GM12878 (cell line): ENCODE data around the gene COL9A2. TPM values are rescaled to one million over a fixed set of nuclear protein-coding genes. Genes with fewer than 3 reads are reported as not detected.

Experiments used
- ATF2 ChIP-seq: IDR thresholded peaks from 2 replicates; pipeline ENCODE4 v1.6.1; 2012; ENCODE audit warnings: low read length, inconsistent platforms
- CUX1 ChIP-seq: IDR thresholded peaks from 2 replicates; pipeline ENCODE4 v1.6.1; 2012; ENCODE audit warnings: improper control_type of control experiment, low read depth, low read length; ENCODE audit not compliant: insufficient replicate concordance
- EZH2 ChIP-seq: IDR thresholded peaks from 2 replicates; pipeline ENCODE4 v1.6.1; 2012; ENCODE audit warnings: low read depth, mild to moderate bottlenecking, control low read depth, inconsistent platforms, low read length, borderline replicate concordance; ENCODE audit not compliant: control insufficient read depth
- JUNB ChIP-seq: IDR thresholded peaks from 2 replicates; pipeline ENCODE4 v1.6.1; 2016; ENCODE audit warnings: antibody characterized with exemption, mild to moderate bottlenecking
- NFIC ChIP-seq: IDR thresholded peaks from 2 replicates; pipeline ENCODE4 v1.6.1; 2012; ENCODE audit warnings: low read depth, mild to moderate bottlenecking, inconsistent platforms, low read length, moderate library complexity
- PML ChIP-seq: IDR thresholded peaks from 2 replicates; pipeline ENCODE4 v1.6.1; 2012; ENCODE audit warnings: low read length, inconsistent platforms
- RCOR1 ChIP-seq: conservative IDR thresholded peaks from 2 replicates; pipeline ENCODE4 v1.6.1; 2012; ENCODE audit warnings: low read depth, low read length, improper control_type of control experiment
- SIN3A ChIP-seq: IDR thresholded peaks from 2 replicates; pipeline ENCODE4 v1.6.1; 2012; ENCODE audit warnings: low read depth, low read length, improper control_type of control experiment
- STAT3 ChIP-seq: IDR thresholded peaks from 2 replicates; pipeline ENCODE4 v1.6.1; 2011; ENCODE audit warnings: low read depth, low read length, improper control_type of control experiment
- SUZ12 ChIP-seq: fragments of 200-600 bp; sonication (generic); IDR thresholded peaks from one replicate; pipeline ENCODE4 v1.6.1; 2018; ENCODE audit warnings: antibody characterized with exemption, mild to moderate bottlenecking; ENCODE audit not compliant: unreplicated experiment
- USF1 ChIP-seq: IDR thresholded peaks from 2 replicates; pipeline ENCODE4 v1.6.1; 2011; ENCODE audit warnings: borderline replicate concordance, low read depth, mild to moderate bottlenecking, moderate library complexity, mixed read lengths, low read length; ENCODE audit not compliant: insufficient read depth; ENCODE audit errors: extremely low read length
- ZNF592 ChIP-seq: fragments of 450-650 bp; IDR thresholded peaks from 2 replicates; pipeline ENCODE4 v1.6.1; 2017; ENCODE audit warnings: mild to moderate bottlenecking, moderate library complexity
- polyA plus RNA-seq, 11 experiments: library from polyadenylated mRNA; depleted of rRNA in 4 of 11; unstranded in 6 of 11; stranded (reverse) in 5 of 11; fragments of >200 nt; fragmentation: Nextera tagmentation in 4 of 11; fragmentation: Illumina TruSeq in 1 of 11; extraction: Ambion mirVana in 4 of 11; extraction: Trizol in 1 of 11; gene quantifications; 1 replicate in 1 of 11; 2 replicates in 10 of 11; pipeline versions ENCODE4 v1.2.1 to v1.2.3, GENCODE V29; 2011 to 2016; ENCODE audit warnings: inconsistent platforms in 2 of 11, missing spikeins in 2 of 11, low read depth in 1 of 11
- total RNA-seq, 4 experiments: library from RNA; depleted of rRNA in 3 of 4; stranded (reverse); fragments of >200 nt in 3 of 4; fragmentation: Illumina TruSeq in 1 of 4; extraction: Trizol in 1 of 4; gene quantifications; 2 replicates each; pipeline versions ENCODE4 v1.2.1 to v1.2.3, GENCODE V29; 2013 to 2021
- TF ChIP-seq, protein P1 (sequence below): fragments of 450-650 bp; IDR thresholded peaks from 2 replicates; pipeline ENCODE4 v1.6.1; 2017; ENCODE audit warnings: borderline replicate concordance

Gene COL9A2
- total and polyA plus RNA-seq, 10 of the 15 experiments (the other 5 are each of a cell fraction or from before 2014, with no cell fraction given) = 3.1 to 63.3 (median 22.4) TPM

GRCh38 chr1:40317394-40318074 lies 448 bp upstream of the COL9A2 start (continued):
- no peak for TF ChIP-seq CUX1
- no peak for TF ChIP-seq ATF2
- no peak for TF ChIP-seq PML
- TF ChIP-seq SIN3A = no peak
- no peak for TF ChIP-seq JUNB
- no peak for TF ChIP-seq SUZ12
- TF ChIP-seq, protein P1, sequence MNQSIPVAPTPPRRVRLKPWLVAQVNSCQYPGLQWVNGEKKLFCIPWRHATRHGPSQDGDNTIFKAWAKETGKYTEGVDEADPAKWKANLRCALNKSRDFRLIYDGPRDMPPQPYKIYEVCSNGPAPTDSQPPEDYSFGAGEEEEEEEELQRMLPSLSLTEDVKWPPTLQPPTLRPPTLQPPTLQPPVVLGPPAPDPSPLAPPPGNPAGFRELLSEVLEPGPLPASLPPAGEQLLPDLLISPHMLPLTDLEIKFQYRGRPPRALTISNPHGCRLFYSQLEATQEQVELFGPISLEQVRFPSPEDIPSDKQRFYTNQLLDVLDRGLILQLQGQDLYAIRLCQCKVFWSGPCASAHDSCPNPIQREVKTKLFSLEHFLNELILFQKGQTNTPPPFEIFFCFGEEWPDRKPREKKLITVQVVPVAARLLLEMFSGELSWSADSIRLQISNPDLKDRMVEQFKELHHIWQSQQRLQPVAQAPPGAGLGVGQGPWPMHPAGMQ = no peak
- TF ChIP-seq NFIC = no peak
- TF ChIP-seq USF1 = no peak
- no peak for TF ChIP-seq STAT3
- no peak for TF ChIP-seq ZNF592
- no peak for TF ChIP-seq RCOR1
- TF ChIP-seq EZH2 = no peak
